NCI-H460 (cell line): ENCODE results near the gene MRNIP. TPM values are rescaled to one million over a fixed set of nuclear protein-coding genes. Genes with fewer than 3 reads are reported as not detected.

Source experiments
- DNase-seq: peaks from one replicate; pipeline ENCODE4 v3.0.0-alpha.2; 2016; ENCODE audit warnings: low read depth; ENCODE audit errors: extremely low read depth
- total RNA-seq: library from RNA; depleted of rRNA; stranded (reverse); fragments of >200 nt; shearing (Covaris generic); gene quantifications from 2 replicates; pipeline ENCODE4 v1.2.3, GENCODE V29; 2014

Gene MRNIP
- total RNA-seq, 1 experiment from 2014 or later = 21.5 TPM

DNA sequence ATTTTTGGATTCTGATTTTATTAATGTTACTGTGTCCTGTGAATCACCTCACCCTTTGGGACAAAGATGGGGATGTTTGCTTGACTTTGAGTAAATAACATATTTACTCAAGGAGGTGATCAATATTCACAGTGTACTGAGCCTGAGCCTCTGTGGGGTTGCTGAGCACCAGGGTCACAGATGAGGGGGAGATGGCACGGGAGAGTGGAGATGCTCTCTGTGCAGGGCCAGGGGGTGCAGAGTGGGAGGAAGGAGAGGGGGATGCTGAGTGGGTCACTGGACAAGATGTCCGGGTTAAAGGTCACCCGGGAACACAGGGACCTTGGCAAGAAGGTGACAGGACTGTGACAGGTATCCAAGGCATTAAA is 33.9 kb downstream of the MRNIP start:
- no peak for DNase-seq

DNA sequence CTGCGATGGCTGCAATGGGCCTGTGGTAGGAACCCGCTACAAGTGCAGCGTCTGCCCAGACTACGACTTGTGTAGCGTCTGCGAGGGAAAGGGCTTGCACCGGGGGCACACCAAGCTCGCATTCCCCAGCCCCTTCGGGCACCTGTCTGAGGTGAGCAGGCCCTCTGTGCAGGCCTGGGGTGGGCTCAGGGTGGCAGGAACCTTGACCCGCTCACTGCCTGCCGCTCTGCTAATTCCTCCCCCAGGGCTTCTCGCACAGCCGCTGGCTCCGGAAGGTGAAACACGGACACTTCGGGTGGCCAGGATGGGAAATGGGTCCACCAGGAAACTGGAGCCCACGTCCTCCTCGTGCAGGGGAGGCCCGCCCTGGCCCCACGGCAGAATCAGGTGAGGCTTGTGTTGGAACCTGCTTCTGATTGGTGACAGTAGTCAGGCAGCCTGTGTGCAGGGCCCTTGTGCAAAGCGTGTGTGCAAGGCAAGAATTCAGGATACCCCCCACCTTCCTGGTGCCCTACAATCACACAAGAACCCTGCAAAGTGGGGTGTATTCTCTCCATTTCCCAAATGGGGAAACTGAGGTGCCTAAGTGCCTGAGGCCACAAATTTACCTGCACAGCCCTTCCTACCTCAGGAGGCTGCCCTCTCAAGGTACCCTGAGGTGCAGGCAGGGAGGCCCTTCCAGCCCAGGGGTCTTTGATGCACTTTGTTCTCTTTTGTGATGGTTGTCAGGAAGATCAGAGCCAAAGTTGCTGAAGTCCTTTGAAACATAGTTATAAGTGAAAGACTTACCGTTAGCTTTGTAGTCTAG is 34.5 kb downstream of the MRNIP start:
- DNase-seq = no peak

DNA sequence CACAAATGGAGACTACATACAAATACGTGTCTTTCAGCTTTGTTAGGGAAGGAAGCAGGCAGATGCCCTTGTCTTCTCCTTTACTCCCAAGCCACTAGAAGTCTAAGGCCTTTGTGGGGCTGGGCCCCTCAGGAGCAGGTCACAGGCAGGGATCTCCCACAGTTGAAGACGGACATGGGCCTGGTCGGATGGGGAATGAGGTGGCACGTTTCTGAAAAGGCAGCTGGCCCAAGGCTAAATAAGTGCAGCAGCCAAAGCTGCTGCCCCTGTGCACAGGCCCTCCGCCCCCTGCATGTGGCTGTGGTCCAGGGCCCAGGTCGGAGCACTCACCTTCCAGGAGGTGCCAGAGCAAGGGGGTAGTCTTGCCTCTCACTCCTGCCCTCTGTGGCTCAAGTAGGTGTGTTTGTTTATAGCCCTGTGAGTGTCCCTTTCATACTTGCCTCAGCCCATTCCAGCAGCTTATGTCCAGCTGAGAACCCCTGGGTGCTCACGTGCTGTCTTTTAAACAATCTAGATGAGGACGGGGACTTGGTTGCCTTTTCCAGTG is 36.1 kb downstream of the MRNIP start:
- no peak for DNase-seq

DNA sequence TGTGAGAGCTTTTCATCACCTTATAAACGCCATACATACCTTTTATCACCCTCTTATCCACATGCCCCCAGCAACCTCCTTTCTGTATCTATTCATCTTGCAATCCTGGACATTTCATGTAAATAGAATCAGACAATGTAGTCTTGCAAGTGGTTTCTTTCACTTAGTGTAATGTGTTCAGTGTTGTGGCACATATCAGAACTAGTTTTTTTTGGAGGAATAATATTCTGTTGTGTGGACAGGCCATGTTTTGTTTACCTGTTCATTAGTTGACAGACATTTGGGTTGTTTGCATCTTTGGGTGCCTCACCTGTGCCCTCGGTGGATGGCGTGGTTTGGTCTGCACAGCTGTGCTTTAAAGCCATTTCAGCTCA is 36.6 kb downstream of the MRNIP start:
- DNase-seq = no peak

DNA sequence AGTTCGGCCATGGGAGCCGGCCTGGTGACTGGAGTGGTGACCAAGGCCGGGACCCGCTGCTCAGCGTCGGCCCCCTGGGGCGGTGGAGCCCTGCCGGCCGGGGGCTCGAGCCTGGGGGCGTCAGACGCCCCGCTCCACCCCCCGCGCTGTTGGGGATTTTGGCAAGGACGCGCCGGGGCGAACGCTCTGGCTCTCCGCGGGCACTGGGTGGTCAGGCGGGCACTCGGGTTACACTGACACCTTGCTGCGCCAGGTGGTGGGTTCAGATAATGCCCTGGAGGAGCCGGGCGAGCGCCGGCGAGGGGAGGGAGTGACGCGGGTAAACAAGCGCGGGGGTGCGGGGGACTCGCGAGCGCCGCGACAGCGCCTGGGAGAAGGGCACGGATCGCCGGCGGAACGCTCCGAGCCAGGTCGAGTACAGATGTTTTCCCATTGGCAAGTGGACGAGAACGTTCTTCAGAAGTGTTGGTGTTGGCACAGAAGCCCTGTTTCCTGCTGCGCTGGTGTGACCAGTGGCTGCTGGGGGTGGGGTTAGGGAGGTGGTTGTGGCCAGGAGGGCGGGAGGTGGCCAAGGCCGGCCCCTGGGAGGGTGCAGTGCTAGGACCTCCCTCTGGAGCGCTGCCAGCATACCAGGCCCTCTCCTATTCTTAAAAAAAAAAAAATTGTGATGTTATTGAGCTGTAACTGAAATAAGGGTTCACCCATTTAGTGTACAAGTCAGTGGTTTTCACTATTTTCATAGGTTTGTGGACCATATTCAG is 37.1 kb downstream of the MRNIP start:
- DNase-seq = peak; percentile 89

DNA sequence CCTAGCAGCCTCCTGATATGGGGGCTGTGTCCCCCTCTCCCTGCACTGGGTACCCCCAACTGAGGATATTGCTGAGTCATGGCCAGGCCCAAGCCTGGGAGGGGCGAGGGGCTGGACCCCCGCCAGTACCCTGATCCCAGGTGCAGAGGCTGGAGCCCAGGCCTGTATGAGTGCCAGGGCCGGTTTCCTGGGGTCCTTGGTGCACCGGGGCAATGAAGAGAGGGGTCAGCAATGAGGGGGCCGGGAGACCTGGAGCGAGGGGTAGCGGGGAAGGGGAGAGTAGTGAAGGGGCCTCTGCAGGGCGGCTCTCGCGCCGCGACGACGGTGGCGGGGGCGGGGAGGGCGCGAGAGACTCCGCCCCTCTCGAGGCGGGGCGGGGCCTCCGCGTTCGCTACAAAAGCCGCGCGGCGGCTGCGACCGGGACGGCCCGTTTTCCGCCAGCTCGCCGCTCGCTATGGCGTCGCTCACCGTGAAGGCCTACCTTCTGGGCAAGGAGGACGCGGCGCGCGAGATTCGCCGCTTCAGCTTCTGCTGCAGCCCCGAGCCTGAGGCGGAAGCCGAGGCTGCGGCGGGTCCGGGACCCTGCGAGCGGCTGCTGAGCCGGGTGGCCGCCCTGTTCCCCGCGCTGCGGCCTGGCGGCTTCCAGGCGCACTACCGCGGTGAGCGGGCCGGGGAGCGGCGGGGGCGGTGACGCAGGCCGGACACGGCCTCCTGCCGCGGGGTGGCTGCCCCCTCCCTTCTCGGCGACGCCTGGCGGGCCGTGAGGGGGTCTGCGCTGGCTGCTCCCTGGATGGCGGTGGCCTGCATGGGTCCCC is 37.9 kb downstream of the MRNIP start, which contains the start of gene SQSTM1:
TSS of gene SQSTM1 (plus strand) at position 423 of the 815 bp plus-strand sequence. CDS start at position 455, 32 bp downstream.
- DNase-seq = peak; percentile 78

DNA sequence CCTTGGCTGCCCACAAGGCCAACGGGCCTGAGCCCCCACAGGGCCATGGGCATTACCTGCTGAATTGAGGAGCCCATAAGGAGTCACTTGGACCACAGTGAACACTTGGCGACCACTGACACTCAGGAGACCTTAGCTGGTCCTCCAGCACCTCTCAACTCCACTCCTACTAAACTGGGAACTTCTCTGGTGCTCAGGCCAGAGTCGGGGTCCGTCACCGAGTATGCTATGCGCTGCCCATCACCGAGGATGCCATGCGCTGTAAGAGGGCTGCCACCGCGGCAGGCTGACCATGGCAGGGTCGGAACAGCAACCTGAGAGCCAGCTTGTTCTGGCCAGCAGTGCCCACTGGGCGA is 38.5 kb downstream of the MRNIP start:
- DNase-seq = no peak

DNA sequence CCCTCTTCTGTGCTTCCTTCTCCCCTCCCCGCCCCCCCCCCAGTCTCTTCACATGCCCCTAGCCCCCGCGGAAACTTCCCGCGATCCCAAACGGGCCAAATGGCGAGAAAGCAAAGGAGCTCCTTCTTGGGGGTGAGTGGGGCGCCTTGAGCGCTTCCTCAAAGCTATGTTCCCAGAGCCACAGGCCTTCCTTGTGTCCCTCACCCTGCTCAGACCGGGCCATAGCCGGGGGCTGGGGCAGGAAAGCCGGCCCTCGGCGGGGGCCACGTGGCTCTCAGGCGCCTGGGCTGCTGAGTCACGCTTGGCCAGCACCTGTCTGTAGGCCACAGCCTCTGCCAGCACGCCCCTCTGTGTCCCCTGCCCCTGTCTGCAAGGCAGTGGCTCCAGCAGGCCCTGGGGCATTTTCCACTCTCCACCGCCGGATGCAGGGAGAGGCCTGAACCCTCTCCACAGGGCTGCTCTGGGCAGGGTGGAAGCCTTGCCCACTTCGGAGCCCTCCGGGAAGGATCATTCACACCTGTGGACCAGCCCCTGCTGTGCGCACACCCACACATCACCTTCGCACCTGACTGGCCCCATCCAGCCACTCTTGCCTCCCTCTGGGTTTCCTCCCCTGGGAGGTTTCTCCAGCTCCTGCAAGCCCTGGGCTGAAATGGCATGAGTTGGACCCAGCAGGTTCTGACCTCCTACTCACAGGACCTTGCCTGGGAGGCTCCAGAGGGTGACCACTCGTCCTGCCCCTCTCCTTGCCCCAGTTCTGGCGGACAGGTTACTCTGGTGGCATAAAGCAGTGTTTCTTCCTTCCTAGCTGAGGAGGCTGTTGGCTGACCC is 39.1 kb downstream of the MRNIP start:
- peak; percentile 66 for DNase-seq

DNA sequence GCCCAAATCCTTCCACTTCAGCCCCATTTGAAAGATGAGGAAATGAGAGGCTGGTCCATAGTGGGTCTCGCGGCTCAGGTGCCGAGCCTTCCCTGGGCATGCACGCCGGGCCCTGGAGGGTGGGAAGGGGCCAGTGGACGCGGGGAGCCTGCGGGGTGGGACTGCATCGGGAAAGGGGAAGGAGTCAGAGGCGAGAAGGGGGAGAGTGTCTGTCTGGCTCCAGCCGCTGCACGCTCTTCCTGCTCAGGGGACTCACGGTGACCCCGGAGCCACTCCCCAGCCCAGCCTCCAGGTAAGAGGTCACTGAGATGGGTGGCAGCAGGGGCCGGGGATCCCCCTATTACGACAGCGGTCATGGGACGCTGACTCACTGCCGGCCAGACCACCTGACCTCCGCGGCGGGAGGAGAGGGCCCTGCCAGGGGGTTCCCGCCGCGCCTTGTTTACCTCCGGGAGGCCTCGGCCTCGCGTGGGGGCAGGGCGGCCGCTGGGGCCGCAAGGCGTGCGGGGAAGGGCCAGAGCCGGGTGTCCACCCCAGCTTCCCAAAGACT is 39.8 kb downstream of the MRNIP start:
- peak; percentile 91 for DNase-seq

DNA sequence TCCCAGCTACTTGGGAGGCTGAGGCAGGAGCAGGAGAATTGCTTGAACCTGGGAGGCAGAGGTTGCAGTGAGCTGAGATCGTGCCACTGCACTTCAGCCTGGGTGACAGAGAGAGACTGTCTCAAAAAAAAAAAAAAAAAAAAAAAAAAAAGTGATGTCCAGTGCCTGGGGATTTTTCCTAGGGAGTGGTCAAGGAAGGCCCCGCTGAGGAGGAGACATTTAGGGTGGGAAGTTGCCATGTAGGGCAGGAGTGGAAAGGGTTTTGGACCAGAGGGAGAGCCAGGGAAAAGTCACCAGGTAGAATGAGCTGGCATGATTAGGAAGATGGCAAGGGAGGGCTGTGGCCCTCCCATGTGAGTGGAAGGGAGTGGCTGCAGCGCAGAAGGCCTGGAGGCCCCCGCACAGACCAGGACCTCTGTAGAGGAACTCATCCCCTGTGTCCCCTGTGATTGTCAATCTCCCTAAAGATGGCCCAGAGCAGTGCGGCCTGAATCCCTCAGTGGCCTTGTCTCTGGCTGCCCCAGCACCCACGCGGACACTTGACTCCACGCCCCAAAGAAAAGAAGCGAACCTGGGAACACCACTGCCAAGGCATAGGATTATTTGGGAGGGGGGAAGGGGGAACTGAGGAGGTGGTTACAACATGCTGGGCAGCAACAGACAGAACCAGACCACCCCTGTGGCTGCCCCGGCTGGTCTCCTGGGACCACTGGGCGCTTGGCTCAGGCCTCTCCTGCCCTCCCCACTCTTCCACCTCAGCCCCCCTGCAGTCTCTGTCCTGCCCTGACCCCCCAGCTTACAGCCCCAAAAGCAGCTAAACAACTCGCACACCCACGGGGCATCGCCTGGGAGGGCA is 40.5 kb downstream of the MRNIP start:
- no peak for DNase-seq

DNA sequence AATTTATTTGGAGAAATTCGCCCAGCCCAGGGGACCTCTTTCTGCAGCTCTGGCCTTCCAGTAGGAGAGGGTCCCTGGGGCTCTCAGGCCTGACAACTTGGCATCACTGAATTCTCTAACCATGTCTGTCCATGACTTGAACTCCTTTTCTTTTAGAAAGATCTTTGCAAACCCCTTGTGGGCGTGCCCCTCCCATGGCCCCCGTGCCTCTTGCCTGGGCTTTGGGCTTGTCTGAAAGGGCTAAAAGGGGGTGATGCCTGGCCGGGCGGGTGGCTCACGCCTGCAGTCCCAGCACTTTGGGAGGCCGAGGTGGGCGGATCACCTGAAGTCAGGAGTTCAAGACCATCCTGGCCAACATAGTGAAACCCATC is 41.2 kb downstream of the MRNIP start:
- no peak for DNase-seq

DNA sequence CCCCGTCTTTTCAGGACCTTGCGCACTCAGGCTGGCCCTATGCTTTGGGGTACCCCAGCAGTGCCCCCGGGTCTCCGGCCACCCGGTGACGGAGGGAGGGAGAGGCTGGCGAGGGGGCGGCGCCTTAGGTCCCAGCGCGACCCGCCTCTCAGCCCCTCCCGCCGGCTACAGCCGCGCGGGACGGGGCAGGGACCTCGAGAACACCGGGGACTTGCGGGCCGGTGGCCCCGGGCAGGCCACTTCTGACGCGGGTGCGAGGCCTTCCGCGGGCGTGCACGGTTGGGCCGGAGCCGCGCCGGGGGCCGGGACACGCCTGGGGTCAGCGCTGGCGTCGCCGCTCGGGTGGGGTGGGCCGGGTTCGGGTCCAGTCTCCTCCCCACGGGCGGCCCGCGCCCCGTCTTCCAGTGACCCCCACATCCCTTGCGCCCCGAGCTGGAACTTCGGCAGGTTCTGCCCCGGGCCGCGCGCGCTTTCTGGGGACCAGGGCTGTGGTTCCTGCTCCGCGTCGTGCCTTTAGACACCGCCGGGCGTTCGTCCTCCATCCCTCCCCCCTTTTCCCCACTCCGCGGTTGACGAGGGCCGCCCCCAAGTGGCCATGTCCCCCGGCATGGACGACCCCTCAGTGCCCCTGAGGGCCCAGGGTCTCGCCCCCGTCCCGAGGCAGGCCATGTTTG is 41.7 kb downstream of the MRNIP start:
- no peak for DNase-seq

DNA sequence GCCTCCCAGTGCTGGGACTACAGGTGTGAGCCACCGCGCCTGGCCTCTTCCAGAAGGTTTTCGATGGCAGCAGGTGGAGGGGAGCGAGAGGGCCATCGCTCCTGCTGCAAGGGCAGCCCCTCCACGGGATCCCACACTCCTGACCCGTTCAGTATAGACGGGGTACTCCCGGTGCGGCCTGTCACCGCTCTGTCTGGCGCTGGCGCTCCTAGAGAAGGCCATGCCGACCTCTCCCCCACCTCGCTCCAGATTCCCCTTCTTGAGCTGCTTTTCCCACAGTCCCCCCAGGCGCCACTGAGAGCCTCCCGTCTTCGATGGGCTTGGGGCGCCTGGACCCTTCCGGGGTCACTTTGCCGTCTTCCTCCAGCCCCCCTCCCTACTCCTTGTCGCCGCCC is 42.2 kb downstream of the MRNIP start:
- DNase-seq = no peak

DNA sequence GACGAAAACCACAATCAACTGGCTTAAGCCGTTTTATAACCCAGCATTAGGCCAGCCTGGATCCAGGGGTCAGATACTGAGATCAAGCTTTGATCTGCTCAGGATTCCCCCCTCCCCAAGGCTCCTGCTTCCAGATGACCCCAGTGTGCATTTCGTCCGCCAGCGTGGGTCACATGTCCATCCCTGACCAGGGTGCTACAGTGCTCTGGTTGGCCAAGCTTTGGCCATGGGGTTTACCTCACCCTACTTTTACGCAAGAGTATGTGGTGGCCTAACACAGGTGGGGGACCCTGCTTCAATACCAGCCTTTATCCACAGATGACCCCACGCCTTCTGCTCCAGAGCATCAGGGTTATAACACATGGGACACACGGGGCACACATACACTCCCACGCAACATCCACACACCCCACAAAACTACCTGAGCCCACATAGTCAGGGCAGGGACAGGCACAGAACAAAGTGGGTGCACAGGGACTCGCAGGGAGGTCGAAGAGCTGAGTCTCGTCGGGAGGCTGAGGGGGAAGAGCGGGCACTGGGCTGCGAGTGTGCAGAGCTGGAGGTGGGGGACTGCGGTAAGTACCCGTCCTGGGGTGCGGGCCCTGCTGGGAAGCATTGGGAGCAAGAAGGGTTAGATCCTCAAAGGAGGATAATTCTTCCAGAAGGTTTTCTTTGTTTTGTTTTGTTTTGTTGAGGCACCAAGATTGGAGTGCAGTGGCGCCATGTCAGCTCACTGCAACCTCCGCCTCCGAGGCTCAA is 42.9 kb downstream of the MRNIP start:
- no peak for DNase-seq

DNA sequence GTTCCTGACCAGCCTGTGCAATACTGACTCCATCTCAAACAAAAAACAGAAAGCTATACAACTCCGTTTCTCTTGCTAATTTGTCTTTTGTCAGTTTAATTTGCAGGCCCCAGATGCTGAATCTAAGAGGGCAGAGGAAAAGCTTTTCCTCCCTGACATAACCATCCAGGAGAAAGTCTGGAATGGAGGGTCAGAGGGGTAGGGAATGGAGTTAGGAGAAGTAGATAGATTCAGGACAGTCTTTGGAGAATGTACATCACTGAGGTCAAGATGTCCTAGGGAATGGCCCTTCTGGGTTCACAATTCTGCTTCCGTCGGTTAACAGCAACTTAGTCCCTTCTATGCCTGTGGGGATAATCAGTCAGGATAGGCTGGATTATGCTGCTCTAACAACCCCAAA is 44.5 kb downstream of the MRNIP start:
- DNase-seq = no peak

DNA sequence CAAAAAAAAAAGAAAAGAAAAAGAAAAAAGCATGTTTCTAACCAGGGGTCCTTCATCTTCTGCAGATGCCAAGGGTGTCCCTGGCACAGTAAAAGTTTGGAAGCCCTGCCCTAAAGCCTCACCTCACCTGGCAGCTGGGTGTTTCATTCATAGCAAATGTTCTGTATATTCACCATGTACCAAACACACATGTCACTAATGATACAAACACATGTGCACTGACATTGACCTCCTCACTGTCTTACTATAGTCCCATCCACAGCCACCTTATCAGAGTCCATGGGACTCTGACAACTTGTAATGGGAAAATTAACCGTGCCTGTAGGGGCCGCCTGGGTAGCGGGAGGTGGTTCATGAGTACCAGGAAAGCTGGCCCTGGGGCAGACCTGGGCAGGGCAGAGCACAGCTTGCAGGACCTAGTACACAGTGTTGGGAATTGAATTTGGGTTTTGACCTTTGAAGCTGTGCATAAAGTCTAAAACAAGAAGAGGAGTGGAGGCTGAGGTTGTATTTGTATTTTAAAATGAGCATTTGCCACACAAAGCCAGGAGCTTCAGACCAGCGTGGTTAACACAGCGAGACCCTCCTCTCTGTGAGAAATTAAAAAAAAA is 45.5 kb downstream of the MRNIP start:
- no peak for DNase-seq

DNA sequence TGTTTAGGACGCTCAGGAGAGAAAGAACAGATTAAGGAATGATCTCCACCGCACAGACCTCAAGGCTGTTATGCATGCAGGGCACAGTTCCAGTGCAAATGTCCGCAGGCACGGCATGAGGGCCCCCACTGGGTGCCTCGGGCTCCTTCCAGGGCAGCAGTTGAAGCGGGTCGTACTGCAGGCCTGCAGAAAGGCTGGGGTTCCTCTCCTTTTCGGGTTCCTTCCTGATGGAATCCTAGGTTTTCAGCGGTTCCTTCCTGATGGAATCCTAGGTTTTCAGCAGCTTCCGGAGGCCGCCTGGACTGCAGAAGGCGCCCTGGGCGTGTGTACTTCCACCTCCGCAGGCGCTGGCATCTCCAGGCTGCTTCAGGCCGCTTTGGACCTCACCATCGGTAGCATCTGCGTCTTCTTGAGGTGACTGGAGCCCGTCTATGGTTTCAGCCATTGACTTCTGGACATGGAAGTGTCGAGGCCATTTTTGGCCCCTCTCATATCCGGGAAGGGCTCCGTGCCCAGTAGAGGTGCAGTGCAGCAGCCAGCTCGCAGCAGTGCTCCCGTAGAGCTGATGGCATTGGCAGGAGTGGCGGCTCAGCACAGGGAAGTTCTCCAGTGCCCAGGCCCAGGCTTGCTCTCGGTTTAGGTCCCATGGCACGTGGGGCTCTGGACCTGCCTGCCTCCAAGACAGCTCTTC is 46.3 kb downstream of the MRNIP start:
- DNase-seq = no peak
